ENCODE data around the gene STAT5A.

GRCh38 chr17:42354956-42355843, 66.9 kb downstream of the STAT5A start:
- TF ChIP-seq CTCF (IDR thresholded peaks at IDR 0.05 in 2 of 3, conservative IDR thresholded peaks at IDR 0.05 in 1 of 3; ENCODE audit: insufficient read depth in 2 of 3, low read depth in 1 of 3, low read length in 3 of 3) (no peak), ZBTB7A (IDR thresholded peaks at IDR 0.05; ENCODE audit: borderline replicate concordance, control insufficient read depth, low read depth, low read length) (no peak), USF2 (CRISPR knock-in tag; IDR thresholded peaks at IDR 0.05) (no peak), POLR2AphosphoS5 (IDR thresholded peaks at IDR 0.05; ENCODE audit: control insufficient read depth, insufficient read depth, low read depth, low read length) (no peak), NFYB (IDR thresholded peaks at IDR 0.05; ENCODE audit: extremely low read depth, insufficient read length) (no peak), EZH2 (IDR thresholded peaks at IDR 0.05; ENCODE audit: borderline replicate concordance, low read depth, low read length) (no peak), BHLHE40 (IDR thresholded peaks at IDR 0.05; ENCODE audit: low read length) (no peak), ETV5 (CRISPR knock-in tag; IDR thresholded peaks at IDR 0.05; ENCODE audit: low read depth) (no peak), HNRNPLL (IDR thresholded peaks at IDR 0.05; ENCODE audit: low read depth, low read length, poor library complexity, severe bottlenecking) (no peak), NR2C1 (IDR thresholded peaks at IDR 0.05) (no peak), NR2C1 (tag; IDR thresholded peaks at IDR 0.05) (no peak)

Data from K562 (cell line).